ENCODE results near the gene GPLD1. TPM values are rescaled to one million over a fixed set of nuclear protein-coding genes. Genes with fewer than 3 reads are reported as not detected.

GPLD1 gene
- total and polyA plus RNA-seq, 9 of the 15 experiments (the other 6 are each of a cell fraction or from before 2014, with no cell fraction given) = 0.11 to 1.3 (median 0.82) TPM

DNA sequence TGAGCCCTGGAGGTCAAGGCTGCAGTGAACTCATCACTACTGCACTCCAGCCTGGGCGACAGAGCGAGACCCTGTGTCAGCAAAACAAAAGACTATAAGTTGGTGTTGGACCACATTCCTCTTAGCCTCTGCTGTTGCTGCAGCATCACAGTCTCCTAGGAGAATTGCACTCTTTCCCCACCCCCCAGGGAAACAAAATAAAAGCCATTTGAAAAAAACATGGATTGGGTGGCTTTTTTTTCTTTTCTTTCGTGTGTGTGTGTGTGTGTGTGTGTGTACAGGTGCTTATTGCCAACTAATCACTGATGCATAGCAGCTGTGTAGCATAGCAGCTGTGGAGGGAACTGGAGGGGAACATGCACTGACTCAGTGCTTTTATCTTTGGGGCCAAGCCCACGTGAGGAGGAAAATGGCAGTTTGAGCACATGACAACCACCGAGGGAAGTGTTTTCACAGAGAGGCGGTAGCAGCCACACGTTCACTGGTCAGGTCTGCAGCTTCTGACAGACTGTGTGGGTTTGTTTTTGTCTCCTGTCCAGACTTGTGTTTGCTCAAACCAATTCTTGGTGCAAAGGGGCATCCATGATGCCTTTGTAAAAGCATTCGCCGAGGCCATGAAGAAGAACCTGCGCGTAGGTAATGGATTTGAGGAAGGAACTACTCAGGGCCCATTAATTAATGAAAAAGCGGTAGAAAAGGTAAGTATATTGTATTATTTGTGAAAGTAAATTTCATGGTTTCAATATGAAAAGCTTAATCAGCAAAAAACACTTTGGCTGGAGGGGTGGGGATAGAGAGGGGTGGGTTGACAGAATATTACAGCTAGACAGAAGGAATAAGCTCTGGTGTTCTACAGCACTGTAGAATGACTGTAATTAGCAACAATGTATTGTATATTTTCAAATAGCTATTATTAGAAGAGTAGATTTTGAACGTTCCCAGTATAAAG lies 33.1 kb upstream of the GPLD1 start (continued):
- TF ChIP-seq, protein P1, sequence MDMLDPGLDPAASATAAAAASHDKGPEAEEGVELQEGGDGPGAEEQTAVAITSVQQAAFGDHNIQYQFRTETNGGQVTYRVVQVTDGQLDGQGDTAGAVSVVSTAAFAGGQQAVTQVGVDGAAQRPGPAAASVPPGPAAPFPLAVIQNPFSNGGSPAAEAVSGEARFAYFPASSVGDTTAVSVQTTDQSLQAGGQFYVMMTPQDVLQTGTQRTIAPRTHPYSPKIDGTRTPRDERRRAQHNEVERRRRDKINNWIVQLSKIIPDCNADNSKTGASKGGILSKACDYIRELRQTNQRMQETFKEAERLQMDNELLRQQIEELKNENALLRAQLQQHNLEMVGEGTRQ (CRISPR knock-in tag; IDR thresholded peaks at IDR 0.05) = peak; percentile 84
- TF ChIP-seq MED1 (CRISPR knock-in tag; IDR thresholded peaks at IDR 0.05; ENCODE audit: borderline replicate concordance) (no peak), HDAC1 (IDR thresholded peaks at IDR 0.05) (no peak), IFI16 (CRISPR knock-in tag; IDR thresholded peaks at IDR 0.05) (no peak), FUS (optimal IDR thresholded peaks at IDR 0.05; ENCODE audit: low read depth, low read length) (no peak), HIVEP1 (CRISPR knock-in tag; IDR thresholded peaks at IDR 0.05) (peak; percentile 87), PHF20 (IDR thresholded peaks at IDR 0.05; ENCODE audit: partially characterized antibody) (no peak), NFYB (IDR thresholded peaks at IDR 0.05; ENCODE audit: extremely low read depth, insufficient read length) (no peak), ZNF589 (CRISPR knock-in tag; IDR thresholded peaks at IDR 0.05; ENCODE audit: low read depth) (peak; percentile 45; the same call in 1 of the 2 replicates), PTRF (tag; IDR thresholded peaks at IDR 0.05) (peak; percentile 80), DACH1 (IDR thresholded peaks at IDR 0.05; ENCODE audit: partially characterized antibody) (peak; percentile 34), NFIX (CRISPR knock-in tag; IDR thresholded peaks at IDR 0.05; ENCODE audit: low read depth) (no peak)
- TF ChIP-seq, protein P2, sequence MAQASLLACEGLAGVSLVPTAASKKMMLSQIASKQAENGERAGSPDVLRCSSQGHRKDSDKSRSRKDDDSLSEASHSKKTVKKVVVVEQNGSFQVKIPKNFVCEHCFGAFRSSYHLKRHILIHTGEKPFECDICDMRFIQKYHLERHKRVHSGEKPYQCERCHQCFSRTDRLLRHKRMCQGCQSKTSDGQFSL (CRISPR knock-in tag; IDR thresholded peaks at IDR 0.05) = no peak
- TF ChIP-seq, protein P2 (tag; IDR thresholded peaks at IDR 0.05) = 0 out of 4 replicates have a peak, but pooled peaks of 1 of the 2 experiments have one; percentile 34
- TF ChIP-seq, protein P3, sequence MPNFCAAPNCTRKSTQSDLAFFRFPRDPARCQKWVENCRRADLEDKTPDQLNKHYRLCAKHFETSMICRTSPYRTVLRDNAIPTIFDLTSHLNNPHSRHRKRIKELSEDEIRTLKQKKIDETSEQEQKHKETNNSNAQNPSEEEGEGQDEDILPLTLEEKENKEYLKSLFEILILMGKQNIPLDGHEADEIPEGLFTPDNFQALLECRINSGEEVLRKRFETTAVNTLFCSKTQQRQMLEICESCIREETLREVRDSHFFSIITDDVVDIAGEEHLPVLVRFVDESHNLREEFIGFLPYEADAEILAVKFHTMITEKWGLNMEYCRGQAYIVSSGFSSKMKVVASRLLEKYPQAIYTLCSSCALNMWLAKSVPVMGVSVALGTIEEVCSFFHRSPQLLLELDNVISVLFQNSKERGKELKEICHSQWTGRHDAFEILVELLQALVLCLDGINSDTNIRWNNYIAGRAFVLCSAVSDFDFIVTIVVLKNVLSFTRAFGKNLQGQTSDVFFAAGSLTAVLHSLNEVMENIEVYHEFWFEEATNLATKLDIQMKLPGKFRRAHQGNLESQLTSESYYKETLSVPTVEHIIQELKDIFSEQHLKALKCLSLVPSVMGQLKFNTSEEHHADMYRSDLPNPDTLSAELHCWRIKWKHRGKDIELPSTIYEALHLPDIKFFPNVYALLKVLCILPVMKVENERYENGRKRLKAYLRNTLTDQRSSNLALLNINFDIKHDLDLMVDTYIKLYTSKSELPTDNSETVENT (CRISPR knock-in tag; IDR thresholded peaks at IDR 0.05) = no peak
- TF ChIP-seq, protein P4, sequence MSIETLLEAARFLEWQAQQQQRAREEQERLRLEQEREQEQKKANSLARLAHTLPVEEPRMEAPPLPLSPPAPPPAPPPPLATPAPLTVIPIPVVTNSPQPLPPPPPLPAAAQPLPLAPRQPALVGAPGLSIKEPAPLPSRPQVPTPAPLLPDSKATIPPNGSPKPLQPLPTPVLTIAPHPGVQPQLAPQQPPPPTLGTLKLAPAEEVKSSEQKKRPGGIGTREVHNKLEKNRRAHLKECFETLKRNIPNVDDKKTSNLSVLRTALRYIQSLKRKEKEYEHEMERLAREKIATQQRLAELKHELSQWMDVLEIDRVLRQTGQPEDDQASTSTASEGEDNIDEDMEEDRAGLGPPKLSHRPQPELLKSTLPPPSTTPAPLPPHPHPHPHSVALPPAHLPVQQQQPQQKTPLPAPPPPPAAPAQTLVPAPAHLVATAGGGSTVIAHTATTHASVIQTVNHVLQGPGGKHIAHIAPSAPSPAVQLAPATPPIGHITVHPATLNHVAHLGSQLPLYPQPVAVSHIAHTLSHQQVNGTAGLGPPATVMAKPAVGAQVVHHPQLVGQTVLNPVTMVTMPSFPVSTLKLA (conservative IDR thresholded peaks at IDR 0.05) = peak; percentile 50 to 59; a peak in 2 of 4 replicates
- TF ChIP-seq, protein P5, sequence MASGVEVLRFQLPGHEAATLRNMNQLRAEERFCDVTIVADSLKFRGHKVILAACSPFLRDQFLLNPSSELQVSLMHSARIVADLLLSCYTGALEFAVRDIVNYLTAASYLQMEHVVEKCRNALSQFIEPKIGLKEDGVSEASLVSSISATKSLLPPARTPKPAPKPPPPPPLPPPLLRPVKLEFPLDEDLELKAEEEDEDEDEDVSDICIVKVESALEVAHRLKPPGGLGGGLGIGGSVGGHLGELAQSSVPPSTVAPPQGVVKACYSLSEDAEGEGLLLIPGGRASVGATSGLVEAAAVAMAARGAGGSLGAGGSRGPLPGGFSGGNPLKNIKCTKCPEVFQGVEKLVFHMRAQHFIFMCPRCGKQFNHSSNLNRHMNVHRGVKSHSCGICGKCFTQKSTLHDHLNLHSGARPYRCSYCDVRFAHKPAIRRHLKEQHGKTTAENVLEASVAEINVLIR (CRISPR knock-in tag; IDR thresholded peaks at IDR 0.05) = no peak
- TF ChIP-seq, protein P6, sequence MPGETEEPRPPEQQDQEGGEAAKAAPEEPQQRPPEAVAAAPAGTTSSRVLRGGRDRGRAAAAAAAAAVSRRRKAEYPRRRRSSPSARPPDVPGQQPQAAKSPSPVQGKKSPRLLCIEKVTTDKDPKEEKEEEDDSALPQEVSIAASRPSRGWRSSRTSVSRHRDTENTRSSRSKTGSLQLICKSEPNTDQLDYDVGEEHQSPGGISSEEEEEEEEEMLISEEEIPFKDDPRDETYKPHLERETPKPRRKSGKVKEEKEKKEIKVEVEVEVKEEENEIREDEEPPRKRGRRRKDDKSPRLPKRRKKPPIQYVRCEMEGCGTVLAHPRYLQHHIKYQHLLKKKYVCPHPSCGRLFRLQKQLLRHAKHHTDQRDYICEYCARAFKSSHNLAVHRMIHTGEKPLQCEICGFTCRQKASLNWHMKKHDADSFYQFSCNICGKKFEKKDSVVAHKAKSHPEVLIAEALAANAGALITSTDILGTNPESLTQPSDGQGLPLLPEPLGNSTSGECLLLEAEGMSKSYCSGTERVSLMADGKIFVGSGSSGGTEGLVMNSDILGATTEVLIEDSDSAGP (CRISPR knock-in tag; IDR thresholded peaks at IDR 0.05) = no peak
